HEK293 (cell line): Measurements from ENCODE around the gene MTUS2.

Source experiments
- CTCF ChIA-PET: fragments of 350-600 bp; formaldehyde crosslinking; extraction: SDS; loops from one replicate; lab custom pipeline; 2021; ENCODE audit warnings: antibody characterized with exemption; lab: Yijun Ruan, JAX
- POLR2A ChIA-PET: fragments of 300-600 bp; formaldehyde crosslinking; extraction: SDS; loops from one replicate; lab custom pipeline; 2020; ENCODE audit warnings: antibody characterized with exemption, inconsistent platforms; lab: Yijun Ruan, JAX
- H3K27ac ChIP-seq: fragments of 200-500 bp; sonication (Bioruptor generic); 2 replicates; pipeline ENCODE4 v1.5.1; 2014; ENCODE audit warnings: low read depth, low read length, control low read depth, inconsistent platforms; ENCODE audit errors: extremely low read depth
- H3K36me3 ChIP-seq, 2 experiments: fragments of 200-500 bp in 1 of 2; sonication (Bioruptor generic) in 1 of 2; 1 replicate in 1 of 2; 2 replicates in 1 of 2; pipeline ENCODE4 v1.5.1; 2014 to 2017; ENCODE audit warnings: inconsistent platforms in 2 of 2, low read length in 2 of 2; ENCODE audit not compliant: control insufficient read depth in 2 of 2, insufficient read depth in 1 of 2
- H3K4me1 ChIP-seq: fragments of 200-500 bp; sonication (Bioruptor generic); 2 replicates; pipeline ENCODE4 v1.5.1; 2014; ENCODE audit warnings: mild to moderate bottlenecking, low read length, inconsistent platforms; ENCODE audit not compliant: control insufficient read depth, insufficient read depth
- H3K4me3 ChIP-seq: 2 replicates; pipeline ENCODE4 v1.5.1; 2011; ENCODE audit warnings: low read depth, mild to moderate bottlenecking, control low read depth, low read length, moderate library complexity
- H3K9me3 ChIP-seq: fragments of 200-500 bp; sonication (Bioruptor generic); 2 replicates; pipeline ENCODE4 v1.5.1; 2014; ENCODE audit warnings: low read depth, low read length, inconsistent platforms; ENCODE audit not compliant: control insufficient read depth, insufficient read depth
- FEZF1 ChIP-seq: fragments of 450-650 bp; formaldehyde crosslinking; IDR thresholded peaks from 2 replicates; pipeline ENCODE4 v1.5.1; 2016; ENCODE audit warnings: missing biosample characterization, missing genetic modification characterization
- GLIS1 ChIP-seq: fragments of 450-650 bp; formaldehyde crosslinking; IDR thresholded peaks from 2 replicates; pipeline ENCODE4 v1.5.1; 2016; ENCODE audit warnings: missing biosample characterization, missing genetic modification characterization
- GLIS2 ChIP-seq: fragments of 450-650 bp; formaldehyde crosslinking; IDR thresholded peaks from 2 replicates; pipeline ENCODE4 v1.5.1; 2016; ENCODE audit warnings: missing biosample characterization, missing genetic modification characterization
- HOXA7 ChIP-seq: sonication (generic); formaldehyde crosslinking; IDR thresholded peaks from 2 replicates; pipeline ENCODE4 v1.8.1; 2022; ENCODE audit warnings: missing genetic modification reagents, borderline replicate concordance
- SCRT1 ChIP-seq: fragments of 450-650 bp; formaldehyde crosslinking; IDR thresholded peaks from 2 replicates; pipeline ENCODE4 v1.5.1; 2016; ENCODE audit warnings: missing biosample characterization, missing genetic modification characterization, borderline replicate concordance
- SETDB1 ChIP-seq: IDR thresholded peaks from one replicate; pipeline ENCODE4 v1.6.1; 2017; ENCODE audit warnings: mild to moderate bottlenecking, low read length, moderate library complexity, mixed read lengths; ENCODE audit not compliant: insufficient read length
- SP2 ChIP-seq: fragments of 450-650 bp; formaldehyde crosslinking; IDR thresholded peaks from 2 replicates; pipeline ENCODE4 v1.5.1; 2016; ENCODE audit warnings: missing biosample characterization, missing genetic modification characterization
- SP7 ChIP-seq: fragments of 450-650 bp; formaldehyde crosslinking; IDR thresholded peaks from 2 replicates; pipeline ENCODE4 v1.5.1; 2016; ENCODE audit warnings: missing biosample characterization, missing genetic modification characterization
- TCF7L2 ChIP-seq: IDR thresholded peaks from 2 replicates; pipeline ENCODE4 v1.6.1; 2011; ENCODE audit warnings: low read depth, mild to moderate bottlenecking, inconsistent platforms, low read length, moderate library complexity, borderline replicate concordance
- ZBTB17 ChIP-seq: fragments of 450-650 bp; formaldehyde crosslinking; IDR thresholded peaks from 2 replicates; pipeline ENCODE4 v1.5.1; 2016; ENCODE audit warnings: missing biosample characterization, missing genetic modification characterization
- ZBTB21 ChIP-seq: fragments of 450-650 bp; formaldehyde crosslinking; IDR thresholded peaks from 2 replicates; pipeline ENCODE4 v1.5.1; 2017; ENCODE audit warnings: missing biosample characterization, missing genetic modification characterization
- ZBTB48 ChIP-seq: fragments of 450-650 bp; formaldehyde crosslinking; IDR thresholded peaks from 2 replicates; pipeline ENCODE4 v1.5.1; 2016; ENCODE audit warnings: missing biosample characterization, missing genetic modification characterization
- ZFP3 ChIP-seq: fragments of 450-650 bp; formaldehyde crosslinking; IDR thresholded peaks from 2 replicates; pipeline ENCODE4 v1.5.1; 2016; ENCODE audit warnings: low read depth, missing biosample characterization, missing genetic modification characterization
- ZNF138 ChIP-seq: fragments of 450-650 bp; formaldehyde crosslinking; IDR thresholded peaks from 2 replicates; pipeline ENCODE4 v1.5.1; 2016; ENCODE audit warnings: missing biosample characterization, missing genetic modification characterization, borderline replicate concordance
- ZNF146 ChIP-seq: fragments of 450-650 bp; formaldehyde crosslinking; IDR thresholded peaks from 2 replicates; pipeline ENCODE4 v1.5.1; 2016; ENCODE audit warnings: missing biosample characterization, missing genetic modification characterization
- ZNF157 ChIP-seq: fragments of 450-650 bp; formaldehyde crosslinking; IDR thresholded peaks from 2 replicates; pipeline ENCODE4 v1.5.1; 2016; ENCODE audit warnings: missing biosample characterization, missing genetic modification characterization
- ZNF184 ChIP-seq: fragments of 450-650 bp; IDR thresholded peaks from 2 replicates; pipeline ENCODE4 v1.5.1; 2018; ENCODE audit warnings: missing biosample characterization, mild to moderate bottlenecking, missing genetic modification characterization
- ZNF26 ChIP-seq: fragments of 450-650 bp; formaldehyde crosslinking; IDR thresholded peaks from 2 replicates; pipeline ENCODE4 v1.5.1; 2016; ENCODE audit warnings: missing biosample characterization, missing genetic modification characterization
- ZNF280C ChIP-seq: fragments of 450-650 bp; formaldehyde crosslinking; IDR thresholded peaks from 2 replicates; pipeline ENCODE4 v1.5.1; 2016; ENCODE audit warnings: missing biosample characterization, missing genetic modification characterization
- ZNF292 ChIP-seq: fragments of 450-650 bp; formaldehyde crosslinking; IDR thresholded peaks from 2 replicates; pipeline ENCODE4 v1.5.1; 2016; ENCODE audit warnings: low read depth, missing biosample characterization, missing genetic modification characterization, borderline replicate concordance
- ZNF366 ChIP-seq: fragments of 450-650 bp; formaldehyde crosslinking; conservative IDR thresholded peaks from 2 replicates; pipeline ENCODE4 v1.5.1; 2016; ENCODE audit warnings: missing biosample characterization, missing genetic modification characterization
- ZNF473 ChIP-seq: fragments of 450-650 bp; formaldehyde crosslinking; IDR thresholded peaks from 2 replicates; pipeline ENCODE4 v1.5.1; 2017; ENCODE audit warnings: missing biosample characterization, missing genetic modification characterization
- ZNF561 ChIP-seq: fragments of 450-650 bp; IDR thresholded peaks from 2 replicates; pipeline ENCODE4 v1.5.1; 2018; ENCODE audit warnings: missing biosample characterization, missing genetic modification characterization, borderline replicate concordance
- ZNF596 ChIP-seq: fragments of 450-650 bp; IDR thresholded peaks from 2 replicates; pipeline ENCODE4 v1.5.0; 2018; ENCODE audit warnings: missing biosample characterization, mild to moderate bottlenecking, missing genetic modification characterization, moderate library complexity
- ZNF704 ChIP-seq: fragments of 450-650 bp; formaldehyde crosslinking; IDR thresholded peaks from 2 replicates; pipeline ENCODE4 v1.5.1; 2016; ENCODE audit warnings: missing biosample characterization, missing genetic modification characterization
- ZXDB ChIP-seq: fragments of 450-650 bp; formaldehyde crosslinking; IDR thresholded peaks from 2 replicates; pipeline ENCODE4 v1.5.1; 2016; ENCODE audit warnings: missing biosample characterization, missing genetic modification characterization
- TF ChIP-seq, protein P1 (sequence below): fragments of 450-650 bp; formaldehyde crosslinking; IDR thresholded peaks from 2 replicates; pipeline ENCODE4 v1.5.1; 2016; ENCODE audit warnings: missing biosample characterization, missing genetic modification characterization
- TF ChIP-seq, protein P2 (sequence below): fragments of 450-650 bp; formaldehyde crosslinking; IDR thresholded peaks from 2 replicates; pipeline ENCODE4 v1.5.1; 2016; ENCODE audit warnings: missing biosample characterization, missing genetic modification characterization, low read depth

MTUS2 gene

DNA sequence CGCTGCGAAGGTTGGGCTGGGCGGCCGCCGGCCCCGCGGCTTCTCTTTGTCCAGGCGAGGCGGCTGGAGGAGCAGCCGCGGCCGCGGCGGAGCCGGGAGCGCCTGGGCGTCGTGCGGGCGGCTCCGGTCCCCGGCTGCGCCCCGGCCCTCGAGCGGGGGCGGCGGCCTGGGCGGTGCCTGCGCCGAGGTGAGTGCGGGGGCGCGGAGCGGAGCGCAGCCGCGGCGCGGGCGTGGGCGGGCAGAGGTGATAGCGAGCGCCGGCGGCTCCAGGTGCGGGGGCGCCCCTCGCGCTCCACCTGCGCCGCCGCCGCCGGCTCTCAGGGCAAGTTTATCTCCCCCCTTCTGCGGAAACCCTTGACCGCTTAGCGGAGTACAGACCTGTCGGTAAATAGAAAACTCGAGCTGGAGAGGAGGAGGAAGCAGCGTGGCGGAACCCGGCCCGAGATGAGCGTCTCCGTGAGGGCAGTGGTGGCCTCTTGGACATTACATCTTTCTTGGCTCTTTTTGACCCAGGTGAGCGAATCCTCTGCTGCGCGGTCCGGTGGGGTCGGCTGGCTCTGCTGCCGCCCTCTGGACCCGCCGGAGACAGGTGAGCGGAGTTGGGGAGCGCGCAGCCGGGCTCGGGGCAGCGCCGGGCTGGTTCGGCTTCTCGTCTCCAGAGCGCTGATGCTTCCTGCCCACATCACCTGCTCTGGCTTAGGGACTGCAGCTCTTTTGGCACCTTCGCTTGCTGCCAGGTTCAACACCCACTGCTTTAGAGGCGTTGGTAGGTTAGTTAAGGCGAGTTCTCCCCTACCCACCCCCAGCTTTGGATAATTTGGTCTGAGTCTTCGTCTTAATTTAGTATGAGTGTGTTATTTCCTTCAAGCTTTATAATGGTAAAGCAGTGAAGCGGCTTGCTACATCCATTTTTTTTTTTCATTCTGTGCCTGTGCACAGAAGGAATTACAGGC, at the start of gene MTUS2:
TSS of gene MTUS2 (plus strand) at position 241 of the 953 bp plus-strand sequence.
- POLR2A ChIA-PET = no interaction called here
- H3K27ac ChIP-seq = peak within 1 kb of the TSS; percentile 16; the same call in 1 of the 2 replicates
- H3K36me3 ChIP-seq = no peaks in the 10 kb centered on the region
- CTCF ChIA-PET = interaction anchor here (0.6 to 2.7 kb wide), 10 partner anchors 10 to 803 kb away, joined by 3 to 14 read pairs (median 4); no protein-coding TSS in a partner anchor
- no peaks in the 10 kb centered on the region for H3K9me3 ChIP-seq
- H3K4me1 ChIP-seq = no peaks in the 10 kb centered on the region
- H3K4me3 ChIP-seq = peak within 1 kb of the TSS; percentile 46
- TF ChIP-seq, protein P1, sequence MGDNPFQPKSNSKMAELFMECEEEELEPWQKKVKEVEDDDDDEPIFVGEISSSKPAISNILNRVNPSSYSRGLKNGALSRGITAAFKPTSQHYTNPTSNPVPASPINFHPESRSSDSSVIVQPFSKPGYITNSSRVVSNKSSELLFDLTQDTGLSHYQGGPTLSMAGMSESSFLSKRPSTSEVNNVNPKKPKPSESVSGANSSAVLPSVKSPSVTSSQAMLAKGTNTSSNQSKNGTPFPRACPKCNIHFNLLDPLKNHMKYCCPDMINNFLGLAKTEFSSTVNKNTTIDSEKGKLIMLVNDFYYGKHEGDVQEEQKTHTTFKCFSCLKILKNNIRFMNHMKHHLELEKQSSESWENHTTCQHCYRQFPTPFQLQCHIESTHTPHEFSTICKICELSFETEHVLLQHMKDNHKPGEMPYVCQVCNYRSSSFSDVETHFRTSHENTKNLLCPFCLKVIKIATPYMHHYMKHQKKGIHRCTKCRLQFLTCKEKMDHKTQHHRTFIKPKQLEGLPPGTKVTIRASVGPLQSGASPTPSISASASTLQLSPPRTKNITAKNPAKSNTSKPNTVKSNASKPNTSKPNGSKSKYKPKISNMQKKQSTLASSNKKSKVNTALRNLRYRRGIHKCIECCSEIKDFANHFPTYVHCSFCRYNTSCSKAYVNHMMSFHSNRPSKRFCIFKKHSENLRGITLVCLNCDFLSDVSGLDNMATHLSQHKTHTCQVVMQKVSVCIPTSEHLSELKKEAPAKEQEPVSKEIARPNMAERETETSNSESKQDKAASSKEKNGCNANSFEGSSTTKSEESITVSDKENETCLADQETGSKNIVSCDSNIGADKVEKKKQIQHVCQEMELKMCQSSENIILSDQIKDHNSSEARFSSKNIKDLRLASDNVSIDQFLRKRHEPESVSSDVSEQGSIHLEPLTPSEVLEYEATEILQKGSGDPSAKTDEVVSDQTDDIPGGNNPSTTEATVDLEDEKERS (tag by site-specific recombination) = no peak
- TF ChIP-seq ZBTB17 (tag by site-specific recombination) (peak; percentile 39), SP2 (tag by site-specific recombination) (no peak), ZBTB48 (tag by site-specific recombination) (0 out of 2 replicates have a peak, but pooled peaks have one; percentile 31), ZNF366 (tag by site-specific recombination) (0 out of 2 replicates have a peak, but pooled peaks have one; percentile 21), ZBTB21 (no peak), ZXDB (tag by site-specific recombination) (no peak), ZNF596 (no peak), ZNF184 (no peak), GLIS2 (no peak), HOXA7 (CRISPR knock-in tag) (no peak), ZNF26 (tag by site-specific recombination) (no peak), SCRT1 (tag by site-specific recombination) (no peak), ZNF561 (no peak), ZFP3 (tag by site-specific recombination) (no peak), ZNF704 (no peak), ZNF138 (tag by site-specific recombination) (no peak), FEZF1 (tag by site-specific recombination) (no peak), ZNF146 (no peak), SP7 (tag by site-specific recombination) (no peak), ZNF473 (tag by site-specific recombination) (no peak), ZNF157 (tag by site-specific recombination) (no peak), ZNF280C (tag by site-specific recombination) (no peak), ZNF292 (no peak), SETDB1 (no peak), GLIS1 (no peak), TCF7L2 (no peak)
- TF ChIP-seq, protein P2, sequence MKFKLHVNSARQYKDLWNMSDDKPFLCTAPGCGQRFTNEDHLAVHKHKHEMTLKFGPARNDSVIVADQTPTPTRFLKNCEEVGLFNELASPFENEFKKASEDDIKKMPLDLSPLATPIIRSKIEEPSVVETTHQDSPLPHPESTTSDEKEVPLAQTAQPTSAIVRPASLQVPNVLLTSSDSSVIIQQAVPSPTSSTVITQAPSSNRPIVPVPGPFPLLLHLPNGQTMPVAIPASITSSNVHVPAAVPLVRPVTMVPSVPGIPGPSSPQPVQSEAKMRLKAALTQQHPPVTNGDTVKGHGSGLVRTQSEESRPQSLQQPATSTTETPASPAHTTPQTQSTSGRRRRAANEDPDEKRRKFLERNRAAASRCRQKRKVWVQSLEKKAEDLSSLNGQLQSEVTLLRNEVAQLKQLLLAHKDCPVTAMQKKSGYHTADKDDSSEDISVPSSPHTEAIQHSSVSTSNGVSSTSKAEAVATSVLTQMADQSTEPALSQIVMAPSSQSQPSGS (tag by site-specific recombination) = no peak
